Heart left ventricle (tissue), 16 donors: ENCODE results near the gene EYA4. TPM values are rescaled to one million over a fixed set of nuclear protein-coding genes. Genes with fewer than 3 reads are reported as not detected.

ENCODE experiments used
- ATAC-seq, 4 donors: fragments of 200-7000 bp; cut with Tn5 transposase; one replicate each; pipeline ENCODE4 v1.9.1; 2020 to 2022; ENCODE audit warnings: moderate library complexity in 4 of 4, mild to moderate bottlenecking in 3 of 4, moderate number of reproducible peaks in 1 of 4
- DNase-seq, 5 donors: peaks; one replicate each; pipeline ENCODE4 v3.0.0-alpha.2; 2020
- H3K27ac ChIP-seq, 12 donors: fragments of 200-600 bp; sonication (generic) in 4 of 12; one replicate each; pipeline versions ENCODE4 v1.5.0 to v1.8.0; 2016 to 2022; ENCODE audit warnings: mild to moderate bottlenecking in 2 of 12
- H3K27me3 ChIP-seq, 9 donors: fragments of 200-600 bp; sonication (generic) in 2 of 9; one replicate each; pipeline versions ENCODE4 v1.5.1 to v1.8.0; 2016 to 2022; ENCODE audit warnings: mild to moderate bottlenecking in 3 of 9
- H3K36me3 ChIP-seq, 9 donors: fragments of 200-600 bp; sonication (generic) in 2 of 9; one replicate each; pipeline versions ENCODE4 v1.5.0 to v1.8.0; 2018 to 2022; ENCODE audit warnings: mild to moderate bottlenecking in 2 of 9
- H3K4me1 ChIP-seq, 12 donors: fragments of 200-600 bp; sonication (generic) in 4 of 12; one replicate each; pipeline versions ENCODE4 v1.5.0 to v1.8.0; 2016 to 2022; ENCODE audit warnings: mild to moderate bottlenecking in 3 of 12
- H3K4me3 ChIP-seq, 12 donors: fragments of 200-600 bp; sonication (generic) in 4 of 12; one replicate each; pipeline versions ENCODE4 v1.5.0 to v1.8.0; 2017 to 2022; ENCODE audit warnings: mild to moderate bottlenecking in 9 of 12, moderate library complexity in 4 of 12
- H3K9me3 ChIP-seq, 12 donors: fragments of 200-600 bp; sonication (generic) in 4 of 12; one replicate each; pipeline versions ENCODE4 v1.5.0 to v1.8.0; 2016 to 2022; ENCODE audit warnings: mild to moderate bottlenecking in 1 of 12
- CTCF ChIP-seq, 12 donors: fragments of 200-600 bp; sonication (generic) in 4 of 12; IDR thresholded peaks; one replicate each; pipeline versions ENCODE4 v1.5.0 to v1.8.0; 2018 to 2022; ENCODE audit warnings: antibody characterized with exemption in 12 of 12, mild to moderate bottlenecking in 5 of 12
- POLR2A ChIP-seq, 2 donors: fragments of 450-650 bp; IDR thresholded peaks; one replicate each; pipeline ENCODE4 v1.6.1; 2017; ENCODE audit warnings: antibody characterized with exemption in 2 of 2, mild to moderate bottlenecking in 2 of 2, moderate library complexity in 2 of 2
- WGBS, 4 donors: extraction: QIAGEN DNeasy Blood & Tissue Kit in 2 of 4; methylation state at CpG; one replicate each; pipeline versions ENCODE4 v1.1.5 to v1.1.7; 2013 to 2018; 5-methylcytosine and 5-hydroxymethylcytosine counted together
- intact Hi-C, 10 donors: fragments of 100-400 bp; cut with DNase I; formaldehyde crosslinking; loops; one replicate each; pipeline versions ENCODE4 v1.11.1 to v1.14.2; 2022
- polyA plus RNA-seq, 2 donors: library from polyadenylated mRNA; stranded (reverse); fragments of 200-250 nt; gene quantifications; one replicate each; pipeline ENCODE4 v1.2.3, GENCODE V29; 2013
- total RNA-seq, 9 donors: library from RNA; depleted of rRNA in 2 of 9; stranded (reverse); fragments of >200 nt in 2 of 9; fragmentation: NEBNext Ultra II Directional in 3 of 9; extraction: Animal tissue kit (Norgen Biotek cat#: 25700) in 3 of 9; gene quantifications; one replicate each; pipeline versions ENCODE4 v1.1.0 to v1.2.4, GENCODE V29; 2016 to 2023
- donor health status: ischemic (EF 13 %, LVEDD 7.1; RV severe dilation, severe dysfunction).
- donor health status: healthy with polysubstance abuse.
- donor health status: DM: no; HTN: yes; CAD: no.
- donor health status: DM: no; HTN: no; CAD: no.
- donor health status: ischemic (EF 25% LVEDD 6.9; RV normal size, moderate dysfunction).
- donor health status: ischemic (EF 25% LVEDD 5.7; RV mildly dilated, moderate dysfunction).
- donor health status: healthy.
- donor health status: DM: yes; HTN: yes; CAD: no.
- donor health status: ischemic (EF 35%, LVEDD 5.7; RV mildly dilated, moderate dysfunction).
- donor health status: nonischemic (EF 11% LVEDD 7.7; RV severe dilation, severe dysfunction).
- donor health status: DM: yes; HTN: yes; CAD: no.
- donor health status: PGD.
- donor health status: ischemic (EF 29% LVEDD 5.4; RV normal size, mild dysfunction).
- donor health status: nonischemic (EF 23%, LVEDD 6.1; RV moderate dilation, normal function).

EYA4 gene
- total and polyA plus RNA-seq, 11 donors = 3.6 to 29.6 (median 21.7) TPM

DNA sequence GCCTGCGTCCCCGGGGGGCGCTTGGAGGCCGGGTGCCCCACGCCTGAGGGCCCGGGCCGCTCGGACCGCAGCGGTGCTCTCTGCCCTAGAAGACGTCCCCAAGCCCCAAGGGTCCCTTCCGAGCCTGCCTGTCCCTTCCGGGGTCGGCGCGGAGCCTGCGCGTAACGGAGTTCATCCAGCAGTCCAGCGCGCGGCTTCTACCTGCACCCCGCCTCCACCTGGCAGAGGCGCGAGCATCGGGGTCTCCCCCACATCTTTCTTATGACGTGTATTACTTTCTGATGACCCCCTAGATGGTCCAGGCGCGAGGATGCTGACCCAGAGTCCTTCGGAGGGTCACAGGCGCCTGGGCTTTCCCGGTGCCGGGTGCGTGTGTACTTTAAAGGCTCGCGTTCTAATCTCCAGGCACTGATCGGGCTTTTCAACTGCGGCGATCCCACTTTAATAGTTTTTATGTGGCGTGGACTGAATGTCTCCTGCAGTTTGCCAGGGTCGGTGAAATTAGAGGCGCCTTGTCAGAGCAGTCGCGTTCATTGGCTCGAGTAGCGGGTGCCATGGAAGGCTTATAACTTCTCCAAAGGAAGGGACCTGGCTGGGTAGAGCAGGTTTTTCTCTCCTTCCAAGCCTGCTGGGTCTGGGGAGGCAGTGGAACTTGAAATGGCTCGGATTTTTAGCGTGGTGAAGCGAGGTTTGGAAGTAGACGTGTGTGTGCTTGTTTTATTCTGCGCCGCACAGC, 912 bp downstream of the EYA4 start:
- peak; percentile 31 to 49 (median 36) for ATAC-seq
- Histone ChIP-seq H3K27me3 (peaks cover 0 to 66% (median 15%) of the 10 kb centered on the region in 9 donors), H3K4me3 (peak overlapping the region; percentile 38 to 73 (median 62)), H3K4me1 (peaks cover 0 to 22% (median 0%) of the 10 kb centered on the region in 12 donors), H3K9me3 (no peaks in the 10 kb centered on the region), H3K36me3 (no peaks in the 10 kb centered on the region), H3K27ac (peak overlapping the region; percentile 80 to 93 (median 82))
- TF ChIP-seq CTCF (IDR thresholded peaks at IDR 0.05) (no peak), POLR2A (IDR thresholded peaks at IDR 0.05) (no peak)
- intact Hi-C loops = loop anchor here in 6 of 10 donors (5.0 to 10.0 kb wide), 7 partner anchors 123 to 280 kb away; no protein-coding TSS in a partner anchor
- peak; percentile 10 to 63 (median 28) for DNase-seq
- 0 to 1% (median 1%) methylated on average over 24 to 52 of the region's 52 CpGs for WGBS, 4 donors

GRCh38 chr6:133242637-133243585, 1.8 kb downstream of the EYA4 start:
- peak overlapping the region; percentile 41 to 93 (median 82) for H3K27ac ChIP-seq
- DNase-seq (peak in 3 of 5 donors; percentile 13 to 40 (median 21)), ATAC-seq (peak; percentile 8 to 41 (median 28))
- H3K36me3 ChIP-seq = no peaks in the 10 kb centered on the region
- H3K27me3 ChIP-seq = peaks cover 0 to 66% (median 15%) of the 10 kb centered on the region in 9 donors
- WGBS, 4 donors = 6 to 8% (median 7%) methylated on average over 35 to 36 of the region's 36 CpGs
- H3K4me3 ChIP-seq = peak overlapping the region; percentile 38 to 73 (median 62)
- intact Hi-C loops = loop anchor here in 6 of 10 donors (5.0 to 10.0 kb wide), 7 partner anchors 122 to 281 kb away; no protein-coding TSS in a partner anchor
- H3K9me3 ChIP-seq = no peaks in the 10 kb centered on the region
- H3K4me1 ChIP-seq = peaks cover 0 to 22% (median 0%) of the 10 kb centered on the region in 12 donors
- no peak for TF ChIP-seq CTCF (IDR thresholded peaks at IDR 0.05)
- TF ChIP-seq POLR2A (IDR thresholded peaks at IDR 0.05) = no peak

GRCh38 chr6:133243723-133244305, 2.7 kb downstream of the EYA4 start:
- no peak for ATAC-seq
- peaks cover 0 to 66% (median 15%) of the 10 kb centered on the region in 9 donors for H3K27me3 ChIP-seq
- H3K4me3 ChIP-seq = peak overlapping the region in 10 of 12 donors; percentile 4 to 73 (median 64)
- WGBS, 4 donors = 20 to 24% (median 21%) methylated on average over 7 of the region's 7 CpGs
- H3K4me1 ChIP-seq = peaks cover 0 to 22% (median 0%) of the 10 kb centered on the region in 12 donors
- no peak for DNase-seq
- H3K27ac ChIP-seq = peak overlapping the region in 10 of 12 donors; percentile 19 to 93 (median 82)
- intact Hi-C loops = loop anchor here in 6 of 10 donors (5.0 to 10.0 kb wide), 7 partner anchors 121 to 282 kb away; no protein-coding TSS in a partner anchor
- H3K9me3 ChIP-seq = no peaks in the 10 kb centered on the region
- no peak for TF ChIP-seq CTCF (IDR thresholded peaks at IDR 0.05)
- TF ChIP-seq POLR2A (IDR thresholded peaks at IDR 0.05) = no peak
- H3K36me3 ChIP-seq = no peaks in the 10 kb centered on the region
